ENCODE results near the gene C2orf49.
"Not testable (repeated sequence)": the region's sequence is repeated elsewhere in the genome, so short reads cannot be mapped to it uniquely, and the experiment has no call there.

The C2orf49 gene

GRCh38 chr2:105324732-105325131 is 12.6 kb upstream of the C2orf49 start:
- no peak for DNase-seq (ENCODE audit: low read depth)
- H3K4me3 ChIP-seq (ENCODE audit: control insufficient read depth, low read depth, low read length), result no peak overlapping the region
- no peak for TF ChIP-seq CTCF (conservative IDR thresholded peaks at IDR 0.05; ENCODE audit: control insufficient read depth, insufficient read depth, low read depth, low read length)

- H3K4me3 ChIP-seq (ENCODE audit: control insufficient read depth, low read depth, low read length), result no peak overlapping the region
- no peak for TF ChIP-seq CTCF (conservative IDR thresholded peaks at IDR 0.05; ENCODE audit: control insufficient read depth, insufficient read depth, low read depth, low read length)
- peak; percentile 56 for DNase-seq (ENCODE audit: low read depth)
These were observed 11.9 kb upstream of the C2orf49 start for GRCh38 chr2:105325389-105325963.

DNA sequence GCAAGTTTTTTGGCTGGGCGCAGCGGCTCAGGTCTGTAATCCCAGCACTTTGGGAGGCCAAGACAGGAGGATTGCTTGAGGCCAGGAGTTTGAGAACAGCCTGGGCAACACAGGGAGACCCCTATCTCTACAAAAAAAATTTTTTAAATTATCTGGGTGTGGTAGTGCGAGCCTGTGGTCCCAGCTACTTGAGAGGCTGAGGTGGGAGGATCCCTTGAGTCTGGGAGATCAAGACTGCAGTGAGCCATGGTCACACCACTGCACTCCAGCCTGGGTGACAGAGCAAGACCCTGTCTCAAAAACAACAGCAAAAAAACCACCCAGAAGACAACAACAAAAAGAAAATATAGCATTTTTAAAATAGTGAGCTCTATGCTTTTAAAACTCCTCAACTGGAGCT is 10.1 kb upstream of the C2orf49 start:
- DNase-seq (ENCODE audit: low read depth); H3K4me3 ChIP-seq (ENCODE audit: control insufficient read depth, low read depth, low read length): not testable (repeated sequence)

DNA sequence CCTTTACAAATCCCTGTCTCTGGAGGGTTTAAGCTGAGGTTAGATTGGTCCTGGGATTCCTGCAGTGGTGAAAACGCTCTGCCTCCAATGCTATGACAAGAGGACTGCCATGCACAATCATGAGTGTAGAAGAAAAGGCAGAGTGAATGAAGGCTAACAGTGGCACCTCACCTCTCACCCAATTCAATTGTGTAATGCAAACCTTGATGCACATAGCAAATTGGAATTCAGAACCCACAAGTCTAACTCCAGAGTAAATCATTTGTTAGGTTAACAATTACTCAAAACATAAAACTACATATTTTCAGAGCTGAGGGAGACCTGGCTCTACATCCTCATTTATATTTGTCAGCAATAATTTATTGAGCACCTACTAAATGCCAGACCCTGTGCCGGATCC is 9.7 kb upstream of the C2orf49 start:
- TF ChIP-seq CTCF (conservative IDR thresholded peaks at IDR 0.05; ENCODE audit: control insufficient read depth, insufficient read depth, low read depth, low read length), result no peak
- no peak overlapping the region for H3K4me3 ChIP-seq (ENCODE audit: control insufficient read depth, low read depth, low read length)
- DNase-seq (ENCODE audit: low read depth), result no peak

DNA sequence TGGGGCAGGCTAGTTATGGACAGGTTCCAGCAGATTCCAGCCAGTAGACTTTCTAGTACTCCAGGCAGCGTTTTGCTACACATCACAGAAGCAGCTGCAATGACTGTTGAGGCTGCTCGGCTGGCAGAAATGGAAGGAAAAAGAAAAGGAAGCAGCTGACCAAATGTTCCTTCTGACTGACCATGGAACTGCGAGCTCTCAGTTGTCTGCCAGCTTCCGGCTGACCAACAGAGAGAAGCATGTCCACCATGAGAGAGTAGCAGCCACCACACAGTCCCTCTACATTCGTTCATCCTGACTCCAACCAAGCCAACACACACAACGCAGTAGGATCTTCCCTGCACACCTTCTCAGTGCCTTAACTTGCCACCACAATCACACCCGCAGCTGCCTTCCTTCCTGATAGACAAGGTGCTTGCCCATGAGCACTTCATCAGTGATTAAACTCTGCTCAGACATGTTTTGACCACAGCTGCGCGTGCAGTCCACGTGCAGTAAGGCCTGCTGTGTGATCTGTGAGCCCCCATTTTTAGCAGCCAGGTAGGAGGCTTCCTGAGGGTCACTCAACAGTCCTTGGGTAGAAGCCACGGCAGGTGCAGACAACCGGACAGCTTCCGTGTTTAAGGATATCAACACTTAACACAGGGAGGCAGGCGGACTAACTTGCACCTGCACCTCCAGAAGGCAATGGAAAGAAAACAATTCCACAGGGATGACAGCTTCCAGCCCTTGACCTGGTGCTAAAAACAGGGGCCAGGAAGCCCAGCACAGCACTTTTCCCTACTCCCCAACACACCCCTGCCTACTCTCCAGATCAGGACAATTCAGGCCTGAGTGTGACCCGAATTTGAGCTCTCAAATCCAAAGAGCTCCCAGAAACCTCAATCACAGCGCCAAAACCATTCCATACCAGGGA is 8.8 kb upstream of the C2orf49 start:
- peak overlapping the region; percentile 73 for H3K4me3 ChIP-seq (ENCODE audit: control insufficient read depth, low read depth, low read length)
- peak; percentile 53 for DNase-seq (ENCODE audit: low read depth)
- TF ChIP-seq CTCF (conservative IDR thresholded peaks at IDR 0.05; ENCODE audit: control insufficient read depth, insufficient read depth, low read depth, low read length), result no peak

DNA sequence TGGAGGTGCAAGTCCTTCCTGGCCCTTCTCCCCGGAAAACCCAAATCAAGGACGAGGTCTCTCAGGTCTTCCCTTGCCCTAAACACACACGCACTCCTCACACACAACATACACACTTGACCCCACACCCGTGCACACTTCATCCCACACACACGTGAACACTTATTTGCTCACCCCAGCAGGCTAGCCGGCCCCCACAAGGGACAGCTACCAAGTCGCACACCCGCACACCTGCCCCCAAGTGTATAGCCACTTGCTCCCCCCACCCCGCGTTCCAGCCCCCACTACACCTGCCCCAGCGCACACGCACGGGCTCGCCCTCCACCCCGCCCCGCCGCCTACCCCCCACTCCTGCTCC is 8.2 kb upstream of the C2orf49 start:
- no peak for DNase-seq (ENCODE audit: low read depth)
- TF ChIP-seq CTCF (conservative IDR thresholded peaks at IDR 0.05; ENCODE audit: control insufficient read depth, insufficient read depth, low read depth, low read length), result no peak
- peak overlapping the region; percentile 73 for H3K4me3 ChIP-seq (ENCODE audit: control insufficient read depth, low read depth, low read length)
